HAP-1 (cell line): ENCODE data around the gene LMO2.

ENCODE experiments used
- DNase-seq, 2 experiments: peaks; one replicate each; pipeline ENCODE4 v3.0.0-alpha.2; 2016 to 2020; ENCODE audit warnings: low spot score in 2 of 2
- H3K27me3 ChIP-seq: fragments of 250-450 bp; sonication (Bioruptor Pico); 2 replicates; pipeline ENCODE4 v1.5.1; 2020; ENCODE audit warnings: low read depth, mild to moderate bottlenecking, moderate library complexity
- H3K36me3 ChIP-seq: fragments of 250-450 bp; sonication (Bioruptor Pico); replicated peaks from 2 replicates; pipeline ENCODE4 v1.5.1; 2020; ENCODE audit warnings: mild to moderate bottlenecking
- H3K4me1 ChIP-seq: fragments of 250-450 bp; sonication (Bioruptor Pico); 2 replicates; pipeline ENCODE4 v1.5.1; 2020; ENCODE audit warnings: mild to moderate bottlenecking
- H3K4me3 ChIP-seq: fragments of 250-450 bp; sonication (Bioruptor Pico); 2 replicates; pipeline ENCODE4 v1.5.1; 2020; ENCODE audit warnings: mild to moderate bottlenecking, moderate library complexity
- H3K9me3 ChIP-seq: fragments of 250-450 bp; sonication (Bioruptor Pico); 2 replicates; pipeline ENCODE4 v1.5.1; 2020; ENCODE audit warnings: mild to moderate bottlenecking, moderate library complexity
- in situ Hi-C: fragments of 300-500 bp; cut with MboI; formaldehyde crosslinking; loops from 3 replicates; pipeline ENCODE4 v1.14.3; 2020; ENCODE audit warnings: low sequenced_read_pairs, inconsistent platforms, mixed read lengths

The LMO2 gene

DNA sequence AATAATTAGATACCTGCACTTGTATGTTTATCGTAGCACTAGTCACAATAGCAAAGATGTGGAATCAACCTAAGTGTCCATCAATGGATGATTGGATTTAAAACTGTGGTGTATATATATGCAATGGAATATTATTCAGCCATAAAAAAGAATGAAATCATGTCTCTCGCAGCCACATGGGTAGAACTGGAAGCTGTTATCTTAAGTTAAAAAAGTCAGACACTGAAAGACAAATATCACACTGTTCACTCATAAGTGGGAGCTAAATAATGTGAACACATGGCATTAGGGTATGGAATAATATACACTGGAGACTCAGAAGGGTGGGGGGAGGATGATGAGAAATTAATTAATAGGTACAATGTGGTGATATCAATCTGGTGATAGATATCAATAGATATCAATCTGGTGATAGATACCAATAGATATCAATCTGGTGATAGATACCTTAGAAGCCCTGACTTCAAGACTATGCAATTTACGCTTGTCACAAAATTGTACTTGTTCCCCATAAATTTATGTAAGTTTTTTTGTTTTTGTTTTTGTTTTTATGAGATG lies 2.0 kb downstream of the LMO2 start:
- H3K27me3 ChIP-seq, result 0 out of 2 replicates have a peak, but pooled peaks cover 5% of the 10 kb centered on the region
- H3K36me3 ChIP-seq, result no peaks in the 10 kb centered on the region
- in situ Hi-C loops, result no loop called here
- H3K9me3 ChIP-seq, result no peaks in the 10 kb centered on the region
- no peak for DNase-seq
- no peak overlapping the region for H3K4me3 ChIP-seq
- H3K4me1 ChIP-seq, result no peaks in the 10 kb centered on the region

DNA sequence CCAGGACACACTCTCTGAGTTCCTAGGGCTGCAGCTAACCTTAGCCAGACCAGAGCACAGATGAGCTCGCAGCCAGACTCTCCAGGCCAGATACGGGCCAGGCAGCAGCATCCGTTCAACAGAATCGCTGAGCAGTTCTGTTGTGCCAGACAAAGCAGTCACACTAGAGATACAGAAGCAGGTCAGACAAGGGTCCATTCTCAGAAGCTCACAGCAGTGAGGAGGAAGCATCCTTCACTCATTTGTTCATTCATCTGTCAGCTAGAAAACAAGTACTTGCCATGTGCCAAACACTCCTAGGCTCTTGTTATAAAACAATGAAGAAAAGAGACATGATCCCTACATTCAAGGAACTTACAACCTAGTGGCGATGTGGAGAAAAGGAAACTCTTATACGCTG lies 2.6 kb downstream of the LMO2 start:
- no peak for DNase-seq
- 0 out of 2 replicates have a peak, but pooled peaks cover 5% of the 10 kb centered on the region for H3K27me3 ChIP-seq
- no peaks in the 10 kb centered on the region for H3K36me3 ChIP-seq
- H3K9me3 ChIP-seq, result no peaks in the 10 kb centered on the region
- in situ Hi-C loops, result no loop called here
- H3K4me1 ChIP-seq, result no peaks in the 10 kb centered on the region
- H3K4me3 ChIP-seq, result no peak overlapping the region

DNA sequence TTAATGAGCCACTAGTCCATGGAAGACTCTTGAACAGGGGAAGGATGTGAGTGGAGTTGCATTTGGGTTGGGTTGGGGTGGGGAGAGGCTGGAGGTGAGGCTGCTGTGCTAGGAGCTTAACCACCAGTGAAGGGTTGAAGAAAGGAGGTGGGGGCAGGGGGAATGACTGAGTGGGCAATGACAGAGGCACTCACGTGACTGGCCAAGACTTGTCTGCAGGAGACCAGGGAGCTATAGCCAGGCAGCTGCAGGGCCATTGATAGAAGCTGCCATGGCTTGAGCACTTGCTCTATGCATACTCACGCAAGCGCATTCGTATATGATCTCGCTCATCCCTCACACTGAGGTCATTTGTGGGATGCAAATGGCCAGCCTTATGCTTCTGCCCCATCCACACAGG lies 4.0 kb downstream of the LMO2 start:
- DNase-seq, result no peak
- no peaks in the 10 kb centered on the region for H3K4me1 ChIP-seq
- H3K9me3 ChIP-seq, result no peaks in the 10 kb centered on the region
- 0 out of 2 replicates have a peak, but pooled peaks cover 5% of the 10 kb centered on the region for H3K27me3 ChIP-seq
- no peaks in the 10 kb centered on the region for H3K36me3 ChIP-seq
- in situ Hi-C loops, result no loop called here
- no peak overlapping the region for H3K4me3 ChIP-seq

- in situ Hi-C loops, result no loop called here
- no peaks in the 10 kb centered on the region for H3K4me1 ChIP-seq
- no peaks in the 10 kb centered on the region for H3K36me3 ChIP-seq
- H3K4me3 ChIP-seq, result no peak overlapping the region
- 0 out of 2 replicates have a peak, but pooled peaks cover 5% of the 10 kb centered on the region for H3K27me3 ChIP-seq
- H3K9me3 ChIP-seq, result no peaks in the 10 kb centered on the region
- DNase-seq, result no peak
Observed at GRCh38 chr11:33885338-33886005, 6.4 kb downstream of the LMO2 start.

GRCh38 chr11:33884601-33885000 lies 7.3 kb downstream of the LMO2 start:
- H3K4me3 ChIP-seq, result no peak overlapping the region
- H3K27me3 ChIP-seq, result 0 out of 2 replicates have a peak, but pooled peaks cover 5% of the 10 kb centered on the region
- DNase-seq, result no peak
- in situ Hi-C loops, result no loop called here
- no peaks in the 10 kb centered on the region for H3K4me1 ChIP-seq
- H3K9me3 ChIP-seq, result no peaks in the 10 kb centered on the region
- no peaks in the 10 kb centered on the region for H3K36me3 ChIP-seq

DNA sequence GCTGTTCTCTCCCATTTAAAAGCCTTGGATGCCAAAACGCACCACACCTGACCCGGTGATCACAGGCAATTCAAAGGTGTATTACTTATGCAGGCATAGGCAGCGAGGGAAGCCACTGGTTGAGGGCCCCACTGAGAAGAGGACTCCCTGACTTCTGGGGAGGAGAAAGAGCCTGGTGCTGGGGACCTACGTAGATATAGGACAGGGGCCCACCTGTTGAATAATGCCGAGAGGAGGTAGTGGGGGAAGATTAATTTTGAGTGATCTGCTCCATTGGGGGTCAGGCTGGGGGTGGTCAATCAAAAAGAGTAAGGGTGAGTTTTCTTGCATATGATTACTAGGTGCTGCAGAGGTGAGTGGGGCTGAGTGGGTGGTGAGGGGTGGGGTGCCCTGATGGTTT lies 7.8 kb downstream of the LMO2 start:
- in situ Hi-C loops, result no loop called here
- no peak for DNase-seq
- no peaks in the 10 kb centered on the region for H3K9me3 ChIP-seq
- H3K27me3 ChIP-seq, result 0 out of 2 replicates have a peak, but pooled peaks cover 3% of the 10 kb centered on the region
- H3K4me3 ChIP-seq, result no peak overlapping the region
- H3K4me1 ChIP-seq, result no peaks in the 10 kb centered on the region
- no peaks in the 10 kb centered on the region for H3K36me3 ChIP-seq

DNA sequence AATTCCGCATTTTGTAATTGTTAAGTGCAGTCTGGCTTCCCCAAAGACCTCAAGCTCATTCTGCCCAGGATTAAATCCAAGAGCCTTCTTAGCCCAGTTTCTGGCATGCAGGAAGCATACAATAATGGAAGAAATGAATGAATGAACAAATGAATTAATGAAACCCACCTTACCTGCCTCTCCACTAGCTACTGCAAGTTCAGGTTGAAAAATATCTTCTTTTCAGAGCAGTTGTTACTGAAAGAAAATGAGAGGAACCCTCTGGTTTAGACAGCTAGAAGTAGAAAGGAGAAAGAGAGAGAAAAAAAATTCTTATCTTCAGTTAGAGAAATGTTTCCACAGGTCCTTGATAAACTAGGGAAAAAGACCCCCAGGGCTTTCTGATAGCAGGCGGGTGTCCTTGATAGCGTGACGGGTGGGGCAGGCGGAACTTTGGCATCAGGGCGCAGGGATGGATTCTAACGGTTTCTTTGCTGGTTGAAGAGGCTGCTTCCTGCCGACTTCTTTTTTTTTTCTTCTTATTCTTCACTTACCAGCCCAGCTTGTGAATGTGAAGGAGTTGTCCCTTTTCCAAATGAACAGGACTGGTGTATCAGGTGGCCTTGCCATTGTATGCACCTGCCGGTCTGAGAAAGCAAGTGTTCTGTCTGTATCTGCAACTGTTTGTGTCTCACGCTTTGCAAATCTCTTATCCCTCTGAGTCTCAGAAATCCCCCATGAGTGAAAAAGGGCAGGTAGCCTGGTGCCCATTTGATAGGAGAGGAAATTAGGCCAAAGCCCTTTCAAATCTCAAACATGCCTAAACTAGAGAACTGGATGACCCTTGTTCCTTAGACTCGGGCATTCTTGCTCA lies 10.0 kb downstream of the LMO2 start:
- Histone ChIP-seq H3K4me1 (no peaks in the 10 kb centered on the region), H3K9me3 (no peaks in the 10 kb centered on the region), H3K27me3 (0 out of 2 replicates have a peak, but pooled peaks cover 4% of the 10 kb centered on the region), H3K4me3 (no peak overlapping the region), H3K36me3 (no peaks in the 10 kb centered on the region)
- in situ Hi-C loops, result no loop called here
- no peak for DNase-seq

GRCh38 chr11:33880979-33881378 lies 10.9 kb downstream of the LMO2 start:
- DNase-seq, result no peak
- Histone ChIP-seq H3K27me3 (0 out of 2 replicates have a peak, but pooled peaks cover 4% of the 10 kb centered on the region), H3K9me3 (no peaks in the 10 kb centered on the region), H3K36me3 (no peaks in the 10 kb centered on the region), H3K4me3 (no peak overlapping the region), H3K4me1 (no peaks in the 10 kb centered on the region)
- in situ Hi-C loops, result no loop called here

GRCh38 chr11:33879375-33879774 lies 12.5 kb downstream of the LMO2 start:
- no peaks in the 10 kb centered on the region for H3K9me3 ChIP-seq
- no peak for DNase-seq
- H3K36me3 ChIP-seq, result no peaks in the 10 kb centered on the region
- H3K4me3 ChIP-seq, result no peak overlapping the region
- in situ Hi-C loops, result no loop called here
- H3K4me1 ChIP-seq, result no peaks in the 10 kb centered on the region
- H3K27me3 ChIP-seq, result 0 out of 2 replicates have a peak, but pooled peaks cover 4% of the 10 kb centered on the region

- in situ Hi-C loops, result no loop called here
- Histone ChIP-seq H3K36me3 (no peaks in the 10 kb centered on the region), H3K4me3 (no peak overlapping the region), H3K9me3 (no peaks in the 10 kb centered on the region), H3K4me1 (no peaks in the 10 kb centered on the region), H3K27me3 (0 out of 2 replicates have a peak, but pooled peaks cover 8% of the 10 kb centered on the region)
- no peak for DNase-seq
Observed at GRCh38 chr11:33877038-33877437, 14.8 kb downstream of the LMO2 start.

GRCh38 chr11:33875621-33876294 lies 16.1 kb downstream of the LMO2 start:
- no peaks in the 10 kb centered on the region for H3K9me3 ChIP-seq
- in situ Hi-C loops, result no loop called here
- peaks cover 11% of the 10 kb centered on the region; the same call in 1 of the 2 replicates for H3K27me3 ChIP-seq
- H3K36me3 ChIP-seq, result no peaks in the 10 kb centered on the region
- H3K4me1 ChIP-seq, result no peaks in the 10 kb centered on the region
- no peak overlapping the region for H3K4me3 ChIP-seq
- DNase-seq, result no peak

- H3K36me3 ChIP-seq, result no peaks in the 10 kb centered on the region
Observed at GRCh38 chr11:33874910-33875490, 16.9 kb downstream of the LMO2 start.

DNA sequence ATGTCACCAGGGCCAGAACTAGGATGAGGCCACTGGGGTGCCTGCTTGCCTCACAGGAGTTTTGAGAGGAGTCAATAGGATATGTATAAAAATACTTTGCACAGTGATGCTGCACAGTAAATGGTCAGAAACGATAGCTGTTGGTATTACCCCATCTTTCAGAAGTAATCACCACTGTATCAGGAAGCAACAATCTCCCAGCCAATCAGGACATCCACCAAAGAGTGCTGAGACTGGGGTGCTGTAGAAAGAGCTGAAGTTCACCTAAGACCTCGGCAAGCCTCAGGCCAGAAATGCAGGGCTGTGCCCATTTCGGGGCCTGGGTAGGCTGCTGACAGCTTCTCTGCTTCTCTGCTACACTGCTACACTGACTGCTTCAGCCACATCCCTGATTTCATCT lies 17.4 kb downstream of the LMO2 start:
- DNase-seq, result no peak
- Histone ChIP-seq H3K4me3 (no peak overlapping the region), H3K4me1 (no peaks in the 10 kb centered on the region), H3K9me3 (no peaks in the 10 kb centered on the region), H3K27me3 (peaks cover 18% of the 10 kb centered on the region), H3K36me3 (no peaks in the 10 kb centered on the region)
- in situ Hi-C loops, result no loop called here

More at GRCh38 chr11:33874910-33875490, 16.9 kb downstream of the LMO2 start:
- Histone ChIP-seq H3K9me3 (no peaks in the 10 kb centered on the region), H3K4me3 (no peak overlapping the region), H3K4me1 (no peaks in the 10 kb centered on the region), H3K27me3 (peaks cover 18% of the 10 kb centered on the region)
- no peak for DNase-seq
- in situ Hi-C loops, result no loop called here
